ENCODE data around the gene TP53AIP1.

TP53AIP1 gene

GRCh38 chr11:128893578-128894285, 48.9 kb downstream of the TP53AIP1 start:
- DNase-seq: no peak
- Histone ChIP-seq H3K4me3 (ENCODE audit: low read depth, low read length) (no peak overlapping the region), H3K27ac (no peak overlapping the region), H3K27me3 (replicated peaks) (peaks cover 17% of the 10 kb centered on the region), H3K36me3 (replicated peaks) (no peaks in the 10 kb centered on the region)
- in situ Hi-C loops (cut with HindIII; ENCODE audit: low pct_ligation_motif_present, low sequenced_read_pairs): no loop called here
- TF ChIP-seq CTCF (IDR thresholded peaks at IDR 0.05; ENCODE audit: low read depth, low read length, missing control alignments): no peak

GRCh38 chr11:128892866-128893565, 49.7 kb downstream of the TP53AIP1 start:
- H3K27me3 ChIP-seq (replicated peaks): peaks cover 24% of the 10 kb centered on the region
- TF ChIP-seq CTCF (IDR thresholded peaks at IDR 0.05; ENCODE audit: low read depth, low read length, missing control alignments): no peak
- in situ Hi-C loops (cut with HindIII; ENCODE audit: low pct_ligation_motif_present, low sequenced_read_pairs): no loop called here

GRCh38 chr11:128891913-128892398, 50.7 kb downstream of the TP53AIP1 start:
- no peaks in the 10 kb centered on the region for H3K36me3 ChIP-seq (replicated peaks)
- H3K27ac ChIP-seq: no peak overlapping the region
- TF ChIP-seq CTCF (IDR thresholded peaks at IDR 0.05; ENCODE audit: low read depth, low read length, missing control alignments): no peak
- no peak overlapping the region for H3K4me3 ChIP-seq (ENCODE audit: low read depth, low read length)
- H3K27me3 ChIP-seq (replicated peaks): peaks cover 25% of the 10 kb centered on the region
- no peak for DNase-seq
- in situ Hi-C loops (cut with HindIII; ENCODE audit: low pct_ligation_motif_present, low sequenced_read_pairs): no loop called here

More at GRCh38 chr11:128892866-128893565, 49.7 kb downstream of the TP53AIP1 start:
- Histone ChIP-seq H3K36me3 (replicated peaks) (no peaks in the 10 kb centered on the region), H3K4me3 (ENCODE audit: low read depth, low read length) (no peak overlapping the region), H3K27ac (no peak overlapping the region)
- DNase-seq: no peak

- DNase-seq: no peak
- Histone ChIP-seq H3K36me3 (replicated peaks) (no peaks in the 10 kb centered on the region), H3K27ac (no peak within 1 kb of the TSS), H3K4me3 (ENCODE audit: low read depth, low read length) (peak within 1 kb of the TSS; percentile 52), H3K27me3 (replicated peaks) (peaks cover 33% of the 10 kb centered on the region)
- no peak for TF ChIP-seq CTCF (IDR thresholded peaks at IDR 0.05; ENCODE audit: low read depth, low read length, missing control alignments)
- in situ Hi-C loops (cut with HindIII; ENCODE audit: low pct_ligation_motif_present, low sequenced_read_pairs): no loop called here
Measured at GRCh38 chr11:128890543-128891368, 51.9 kb downstream of the TP53AIP1 start, which contains the start of gene KCNJ5. Gene KCNJ5 (plus strand): TSS chr11:128891356. CDS start chr11:128911274, 19,918 bp downstream.

GRCh38 chr11:128890216-128890542, 52.5 kb downstream of the TP53AIP1 start:
- in situ Hi-C loops (cut with HindIII; ENCODE audit: low pct_ligation_motif_present, low sequenced_read_pairs): no loop called here

More at GRCh38 chr11:128890216-128890542, 52.5 kb downstream of the TP53AIP1 start:
- no peak for DNase-seq
- H3K4me3 ChIP-seq (ENCODE audit: low read depth, low read length): peak overlapping the region; percentile 52
- H3K27ac ChIP-seq: no peak overlapping the region
- peaks cover 33% of the 10 kb centered on the region for H3K27me3 ChIP-seq (replicated peaks)
- TF ChIP-seq CTCF (IDR thresholded peaks at IDR 0.05; ENCODE audit: low read depth, low read length, missing control alignments): no peak
- no peaks in the 10 kb centered on the region for H3K36me3 ChIP-seq (replicated peaks)

Data from brain microvascular endothelial cell (primary cell).